HAP-1 (cell line): ENCODE results near the gene TXNDC5.

Experiments
- DNase-seq, 2 experiments: peaks; one replicate each; pipeline ENCODE4 v3.0.0-alpha.2; 2016 to 2020; ENCODE audit warnings: low spot score in 2 of 2
- H3K27me3 ChIP-seq: fragments of 250-450 bp; sonication (Bioruptor Pico); 2 replicates; pipeline ENCODE4 v1.5.1; 2020; ENCODE audit warnings: low read depth, mild to moderate bottlenecking, moderate library complexity
- H3K36me3 ChIP-seq: fragments of 250-450 bp; sonication (Bioruptor Pico); replicated peaks from 2 replicates; pipeline ENCODE4 v1.5.1; 2020; ENCODE audit warnings: mild to moderate bottlenecking
- H3K4me1 ChIP-seq: fragments of 250-450 bp; sonication (Bioruptor Pico); 2 replicates; pipeline ENCODE4 v1.5.1; 2020; ENCODE audit warnings: mild to moderate bottlenecking
- H3K4me3 ChIP-seq: fragments of 250-450 bp; sonication (Bioruptor Pico); 2 replicates; pipeline ENCODE4 v1.5.1; 2020; ENCODE audit warnings: mild to moderate bottlenecking, moderate library complexity
- H3K9me3 ChIP-seq: fragments of 250-450 bp; sonication (Bioruptor Pico); 2 replicates; pipeline ENCODE4 v1.5.1; 2020; ENCODE audit warnings: mild to moderate bottlenecking, moderate library complexity
- in situ Hi-C: fragments of 300-500 bp; cut with MboI; formaldehyde crosslinking; loops from 3 replicates; pipeline ENCODE4 v1.14.3; 2020; ENCODE audit warnings: low sequenced_read_pairs, inconsistent platforms, mixed read lengths

Gene TXNDC5

DNA sequence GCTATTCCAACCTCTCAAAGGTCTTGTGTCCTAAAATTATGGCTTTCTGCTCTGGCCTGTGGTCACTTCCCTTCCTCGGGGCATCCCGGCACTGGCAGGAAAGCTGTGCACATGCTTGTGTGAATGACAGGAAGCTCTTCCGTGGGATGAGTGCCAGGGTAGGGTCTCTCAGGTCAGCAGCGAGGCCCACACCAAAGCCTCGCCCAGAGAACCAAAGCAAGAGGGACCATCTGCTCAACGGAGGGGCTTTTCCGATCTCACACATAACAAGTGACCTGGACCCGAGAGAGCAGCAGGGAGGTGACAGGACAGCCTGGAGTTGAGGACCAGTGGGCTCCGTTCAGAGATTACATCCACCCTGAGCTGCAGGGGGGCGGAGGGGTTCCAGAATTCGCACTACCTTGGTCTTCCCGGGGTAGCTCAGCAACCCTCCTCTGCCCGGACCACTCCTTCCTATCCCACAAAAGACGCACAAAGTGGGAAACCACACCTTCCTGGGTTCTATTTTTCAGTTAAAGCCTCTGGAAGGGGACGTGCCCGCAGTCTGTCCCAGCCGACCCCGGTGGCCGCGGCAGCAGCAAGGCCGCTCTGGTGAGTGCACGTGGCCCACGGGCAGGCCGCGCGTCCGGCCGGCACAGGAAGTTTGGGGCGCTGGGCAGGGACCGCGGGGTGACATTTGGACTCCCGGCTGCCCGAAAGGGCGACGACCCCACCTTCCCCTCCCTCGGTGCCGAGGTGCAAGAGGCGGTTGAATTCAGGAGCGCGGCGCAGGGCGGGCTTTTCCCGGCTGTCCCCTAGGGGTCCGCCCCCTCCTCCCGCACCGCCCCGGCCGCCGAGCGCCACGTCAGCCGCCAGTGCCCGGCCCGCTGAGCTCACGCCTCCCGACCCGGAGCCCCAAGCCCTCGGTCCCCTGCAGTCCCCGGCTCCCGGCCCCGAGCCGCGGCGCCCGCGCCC lies 988 bp downstream of the TXNDC5 start:
- Histone ChIP-seq H3K9me3 (no peaks in the 10 kb centered on the region), H3K4me1 (peaks cover 9% of the 10 kb centered on the region), H3K27me3 (no peaks in the 10 kb centered on the region; the same call in 1 of the 2 replicates), H3K4me3 (peak overlapping the region; percentile 71), H3K36me3 (peaks cover 13% of the 10 kb centered on the region)
- DNase-seq = peak; percentile 38 to 81
- in situ Hi-C loops = loop anchor here (10.0 kb wide), 1 partner anchor 185 kb away; the partner anchor contains the start of gene BMP6

GRCh38 chr6:7907159-7907558 lies 3.4 kb downstream of the TXNDC5 start:
- H3K4me3 ChIP-seq = no peak overlapping the region
- no peaks in the 10 kb centered on the region for H3K9me3 ChIP-seq
- no peaks in the 10 kb centered on the region for H3K27me3 ChIP-seq
- peaks cover 37% of the 10 kb centered on the region for H3K36me3 ChIP-seq
- in situ Hi-C loops = loop anchor here (10.0 kb wide), 1 partner anchor 182 kb away; the partner anchor contains the start of gene BMP6
- no peak for DNase-seq
- peaks cover 9% of the 10 kb centered on the region for H3K4me1 ChIP-seq

GRCh38 chr6:7906741-7907140 lies 3.8 kb downstream of the TXNDC5 start:
- in situ Hi-C loops = loop anchor here (10.0 kb wide), 1 partner anchor 182 kb away; the partner anchor contains the start of gene BMP6

DNA sequence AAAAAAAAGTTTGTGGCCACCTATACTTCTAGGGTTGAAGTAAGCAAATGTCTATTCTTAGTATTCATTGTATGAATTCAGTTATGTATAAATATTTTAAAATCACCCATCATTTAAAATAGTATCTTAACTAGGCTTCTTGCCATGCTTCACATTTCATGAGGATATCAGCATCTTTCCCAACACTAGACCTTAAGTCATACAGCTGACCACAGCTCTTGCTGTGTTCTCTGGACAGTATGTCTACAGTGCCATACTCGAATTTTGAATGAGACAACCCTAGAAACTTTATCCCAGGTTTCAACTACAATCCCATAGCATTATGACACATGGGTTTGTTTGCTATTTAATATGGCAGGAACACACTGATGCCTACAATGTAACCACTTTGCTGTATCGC lies 5.2 kb downstream of the TXNDC5 start:
- Histone ChIP-seq H3K4me3 (no peak overlapping the region), H3K4me1 (peaks cover 7% of the 10 kb centered on the region), H3K9me3 (no peaks in the 10 kb centered on the region), H3K36me3 (peaks cover 55% of the 10 kb centered on the region), H3K27me3 (no peaks in the 10 kb centered on the region)
- no peak for DNase-seq
- in situ Hi-C loops = loop anchor here (10.0 kb wide), 1 partner anchor 181 kb away; the partner anchor contains the start of gene BMP6

More at GRCh38 chr6:7906741-7907140, 3.8 kb downstream of the TXNDC5 start:
- H3K9me3 ChIP-seq = no peaks in the 10 kb centered on the region
- H3K4me3 ChIP-seq = no peak overlapping the region
- peaks cover 41% of the 10 kb centered on the region for H3K36me3 ChIP-seq
- DNase-seq = no peak
- H3K4me1 ChIP-seq = peaks cover 9% of the 10 kb centered on the region
- H3K27me3 ChIP-seq = no peaks in the 10 kb centered on the region

DNA sequence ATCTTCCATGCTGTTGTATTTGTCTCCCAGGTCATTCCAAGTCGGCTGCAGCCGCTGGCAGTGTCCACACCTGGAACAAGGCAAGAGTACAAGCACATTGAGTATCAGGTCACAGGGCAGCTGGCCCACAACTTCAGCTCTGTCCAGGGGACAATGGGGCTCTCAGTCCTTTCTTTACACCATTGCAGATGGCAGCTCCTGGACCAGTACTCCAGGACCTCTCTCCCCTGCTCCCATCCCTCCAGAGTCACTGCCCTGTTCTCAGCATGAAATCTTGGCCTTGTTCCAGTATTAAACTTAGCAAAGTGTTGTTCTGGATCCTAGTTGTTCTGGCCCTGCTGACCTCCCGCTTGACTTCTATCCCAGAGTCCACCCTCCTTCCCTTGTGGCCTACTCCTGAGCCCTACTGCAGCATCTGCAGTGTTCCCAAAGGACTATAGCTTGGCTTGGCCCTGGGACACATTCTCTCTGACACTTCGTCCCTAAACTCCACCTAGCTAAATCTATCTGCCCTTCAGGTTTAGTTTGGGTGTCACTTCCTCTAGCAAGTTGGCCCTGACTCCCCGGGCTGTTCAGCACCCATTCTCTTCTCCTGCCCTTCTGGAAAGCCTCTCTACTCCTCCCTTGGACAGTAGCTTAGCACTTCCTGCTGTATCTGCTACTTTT lies 5.8 kb downstream of the TXNDC5 start:
- H3K9me3 ChIP-seq = no peaks in the 10 kb centered on the region
- no peaks in the 10 kb centered on the region for H3K27me3 ChIP-seq
- no peak overlapping the region for H3K4me3 ChIP-seq
- in situ Hi-C loops = loop anchor here (10.0 kb wide), 1 partner anchor 180 kb away; the partner anchor contains the start of gene BMP6
- no peak for DNase-seq
- H3K4me1 ChIP-seq = peaks cover 7% of the 10 kb centered on the region
- peaks cover 61% of the 10 kb centered on the region for H3K36me3 ChIP-seq

- Histone ChIP-seq H3K27me3 (no peaks in the 10 kb centered on the region), H3K9me3 (no peaks in the 10 kb centered on the region), H3K4me1 (peaks cover 2% of the 10 kb centered on the region; the same call in 1 of the 2 replicates), H3K36me3 (peaks cover 69% of the 10 kb centered on the region), H3K4me3 (no peak overlapping the region)
- in situ Hi-C loops = loop anchor here (10.0 kb wide), 1 partner anchor 179 kb away; the partner anchor contains the start of gene BMP6
- no peak for DNase-seq
These were observed 6.9 kb downstream of the TXNDC5 start for GRCh38 chr6:7903673-7904072.

GRCh38 chr6:7902867-7903266 lies 7.7 kb downstream of the TXNDC5 start:
- Histone ChIP-seq H3K9me3 (no peaks in the 10 kb centered on the region), H3K4me1 (no peaks in the 10 kb centered on the region), H3K27me3 (no peaks in the 10 kb centered on the region), H3K4me3 (no peak overlapping the region), H3K36me3 (peaks cover 77% of the 10 kb centered on the region)
- in situ Hi-C loops = loop anchor here (10.0 kb wide), 1 partner anchor 178 kb away; the partner anchor contains the start of gene BMP6
- DNase-seq = no peak

GRCh38 chr6:7902221-7902620 lies 8.4 kb downstream of the TXNDC5 start:
- in situ Hi-C loops = loop anchor here (10.0 kb wide), 1 partner anchor 177 kb away; the partner anchor contains the start of gene BMP6
- H3K4me1 ChIP-seq = no peaks in the 10 kb centered on the region

GRCh38 chr6:7901780-7902179 lies 8.8 kb downstream of the TXNDC5 start:
- H3K4me3 ChIP-seq = no peak overlapping the region
- H3K27me3 ChIP-seq = no peaks in the 10 kb centered on the region
- H3K4me1 ChIP-seq = no peaks in the 10 kb centered on the region
- no peaks in the 10 kb centered on the region for H3K9me3 ChIP-seq
- in situ Hi-C loops = loop anchor here (10.0 kb wide), 1 partner anchor 177 kb away; the partner anchor contains the start of gene BMP6
- H3K36me3 ChIP-seq = peaks cover 84% of the 10 kb centered on the region
- no peak for DNase-seq

More at GRCh38 chr6:7902221-7902620, 8.4 kb downstream of the TXNDC5 start:
- no peaks in the 10 kb centered on the region for H3K9me3 ChIP-seq
- H3K36me3 ChIP-seq = peaks cover 79% of the 10 kb centered on the region
- no peaks in the 10 kb centered on the region for H3K27me3 ChIP-seq
- H3K4me3 ChIP-seq = no peak overlapping the region
- no peak for DNase-seq

DNA sequence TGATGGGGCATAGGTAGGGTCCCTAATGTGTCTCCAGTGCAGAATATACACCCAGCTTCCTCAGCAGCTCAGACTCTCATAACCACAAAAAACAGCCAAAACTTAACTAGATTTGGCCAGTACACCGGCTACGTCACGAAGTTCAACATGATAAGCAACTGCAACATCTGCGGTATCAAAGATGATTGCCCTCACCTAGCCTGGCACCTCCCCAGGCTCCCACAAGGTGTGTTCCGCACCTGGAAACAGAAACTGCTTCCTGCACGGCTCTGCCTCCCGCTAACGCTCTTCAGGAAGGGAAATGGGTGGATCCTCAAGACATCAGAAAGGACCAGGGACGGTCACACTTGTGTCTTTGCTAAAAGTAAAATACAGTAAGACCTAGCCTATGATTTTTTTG lies 9.5 kb downstream of the TXNDC5 start:
- DNase-seq = no peak
- no peaks in the 10 kb centered on the region for H3K9me3 ChIP-seq
- H3K36me3 ChIP-seq = peaks cover 91% of the 10 kb centered on the region
- H3K4me1 ChIP-seq = no peaks in the 10 kb centered on the region
- no peaks in the 10 kb centered on the region for H3K27me3 ChIP-seq
- H3K4me3 ChIP-seq = no peak overlapping the region
- in situ Hi-C loops = loop anchor here (10.0 kb wide), 1 partner anchor 176 kb away; the partner anchor contains the start of gene BMP6

DNA sequence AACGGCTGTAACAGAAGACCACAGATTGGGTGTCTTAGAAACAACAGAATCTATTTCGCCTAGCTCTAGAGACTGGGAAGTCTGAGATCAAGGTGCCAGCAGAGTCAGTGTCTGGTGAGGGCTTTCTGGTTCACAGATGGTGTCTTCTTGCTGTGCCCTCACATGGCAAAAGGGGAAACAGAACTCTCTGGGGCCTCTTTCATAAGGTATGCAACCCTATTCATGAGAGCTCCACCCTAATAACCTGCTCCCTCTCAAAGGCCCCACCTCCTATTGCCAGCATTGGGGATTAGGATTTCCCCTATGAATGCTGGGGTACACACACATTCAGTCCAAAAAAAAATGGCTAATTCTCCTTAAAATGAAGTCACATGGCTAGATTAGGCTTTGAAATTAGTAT lies 10.0 kb downstream of the TXNDC5 start:
- no peak for DNase-seq
- Histone ChIP-seq H3K36me3 (peaks cover 95% of the 10 kb centered on the region), H3K27me3 (no peaks in the 10 kb centered on the region), H3K9me3 (no peaks in the 10 kb centered on the region), H3K4me3 (no peak overlapping the region), H3K4me1 (no peaks in the 10 kb centered on the region)
- in situ Hi-C loops = loop anchor here (10.0 kb wide), 1 partner anchor 176 kb away; the partner anchor contains the start of gene BMP6

GRCh38 chr6:7899889-7900213 lies 10.7 kb downstream of the TXNDC5 start:
- DNase-seq = no peak
- Histone ChIP-seq H3K27me3 (no peaks in the 10 kb centered on the region), H3K4me3 (no peak overlapping the region), H3K9me3 (no peaks in the 10 kb centered on the region), H3K4me1 (no peaks in the 10 kb centered on the region), H3K36me3 (peaks cover 97% of the 10 kb centered on the region)
- in situ Hi-C loops = loop anchor here (10.0 to 25.0 kb wide), 3 partner anchors 175 to 613 kb away; partner anchors contain the start of gene BMP6

- H3K4me3 ChIP-seq = no peak overlapping the region
- H3K27me3 ChIP-seq = no peaks in the 10 kb centered on the region
- in situ Hi-C loops = loop anchor here (25.0 kb wide), 2 partner anchors 487 to 612 kb away; no protein-coding TSS in a partner anchor
- H3K4me1 ChIP-seq = no peaks in the 10 kb centered on the region
- DNase-seq = no peak
- no peaks in the 10 kb centered on the region for H3K9me3 ChIP-seq
- H3K36me3 ChIP-seq = peaks cover 97% of the 10 kb centered on the region
These were observed 11.3 kb downstream of the TXNDC5 start for GRCh38 chr6:7899101-7899888.
